ENCODE measurements around the gene GOLM1. TPM values are rescaled to one million over a fixed set of nuclear protein-coding genes. Genes with fewer than 3 reads are reported as not detected.
"Not testable (repeated sequence)": the region's sequence is repeated elsewhere in the genome, so short reads cannot be mapped to it uniquely, and the experiment has no call there.

GOLM1 gene, protein sequence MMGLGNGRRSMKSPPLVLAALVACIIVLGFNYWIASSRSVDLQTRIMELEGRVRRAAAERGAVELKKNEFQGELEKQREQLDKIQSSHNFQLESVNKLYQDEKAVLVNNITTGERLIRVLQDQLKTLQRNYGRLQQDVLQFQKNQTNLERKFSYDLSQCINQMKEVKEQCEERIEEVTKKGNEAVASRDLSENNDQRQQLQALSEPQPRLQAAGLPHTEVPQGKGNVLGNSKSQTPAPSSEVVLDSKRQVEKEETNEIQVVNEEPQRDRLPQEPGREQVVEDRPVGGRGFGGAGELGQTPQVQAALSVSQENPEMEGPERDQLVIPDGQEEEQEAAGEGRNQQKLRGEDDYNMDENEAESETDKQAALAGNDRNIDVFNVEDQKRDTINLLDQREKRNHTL
- total RNA-seq, result 55.0 to 88.8 TPM (median 56.0 TPM) in 3 replicates
- long read RNA-seq, transcript GOLM1-203 (10 exons, 3,046 nt), result major isoform, 185 of 250 reads
- long read RNA-seq, transcript GOLM1-202 (10 exons, 3,022 nt), result minor isoform, 34 of 250 reads
- long read RNA-seq, partial matches to known transcripts, result 4 of 250 reads
- long read RNA-seq, other reads (novel, unspliced or antisense), result 27 of 250 reads

GRCh38 chr9:86098824-86099700, at the start of gene GOLM1:
Gene GOLM1 (minus strand): TSS chr9:86099558. CDS start chr9:86079320, 20,238 bp downstream.
- no peak for DNase-seq (ENCODE audit: low spot score)
- no peaks in the 10 kb centered on the region for H3K9me3 Mint-ChIP-seq (ENCODE audit: low read depth)
- H3K27ac Mint-ChIP-seq (ENCODE audit: unreplicated experiment), result peak within 1 kb of the TSS; percentile 79
- peaks cover 45% of the 10 kb centered on the region for H3K4me1 Mint-ChIP-seq (ENCODE audit: low read depth)
- TF ChIP-seq CTCF (IDR thresholded peaks at IDR 0.05), result peak; percentile 55
- H3K4me3 Mint-ChIP-seq (ENCODE audit: unreplicated experiment), result peak within 1 kb of the TSS; percentile 75
- no peaks in the 10 kb centered on the region for H3K27me3 Mint-ChIP-seq (ENCODE audit: low read depth)
- H3K36me3 Mint-ChIP-seq (ENCODE audit: low read depth), result no peaks in the 10 kb centered on the region

DNA sequence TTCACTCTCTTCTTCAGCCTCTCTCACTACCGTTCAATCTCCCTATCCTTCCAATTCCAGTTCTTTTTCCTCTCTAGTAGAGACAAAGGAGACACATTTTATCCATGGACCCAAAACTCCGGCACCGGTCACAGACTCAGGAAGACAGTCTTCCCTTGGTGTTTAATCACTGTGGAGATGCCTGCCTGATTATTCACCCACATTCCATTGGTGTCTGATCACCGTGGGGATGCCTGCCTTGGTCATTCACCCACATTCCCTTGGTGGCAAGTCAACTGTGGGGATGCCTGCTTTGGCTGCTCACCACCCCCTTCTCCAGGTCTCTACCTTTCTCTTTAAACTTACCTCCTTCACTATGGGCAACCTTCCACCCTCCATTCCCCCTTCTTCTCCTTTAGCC, 47.3 kb upstream of the GOLM1 start:
- not testable (repeated sequence) for H3K4me3 Mint-ChIP-seq (ENCODE audit: unreplicated experiment); H3K27me3 Mint-ChIP-seq (ENCODE audit: low read depth); H3K36me3 Mint-ChIP-seq (ENCODE audit: low read depth); H3K4me1 Mint-ChIP-seq (ENCODE audit: low read depth); DNase-seq (ENCODE audit: low spot score); H3K27ac Mint-ChIP-seq (ENCODE audit: unreplicated experiment)
- peaks cover 14% of the 10 kb centered on the region for H3K9me3 Mint-ChIP-seq (ENCODE audit: low read depth)

DNA sequence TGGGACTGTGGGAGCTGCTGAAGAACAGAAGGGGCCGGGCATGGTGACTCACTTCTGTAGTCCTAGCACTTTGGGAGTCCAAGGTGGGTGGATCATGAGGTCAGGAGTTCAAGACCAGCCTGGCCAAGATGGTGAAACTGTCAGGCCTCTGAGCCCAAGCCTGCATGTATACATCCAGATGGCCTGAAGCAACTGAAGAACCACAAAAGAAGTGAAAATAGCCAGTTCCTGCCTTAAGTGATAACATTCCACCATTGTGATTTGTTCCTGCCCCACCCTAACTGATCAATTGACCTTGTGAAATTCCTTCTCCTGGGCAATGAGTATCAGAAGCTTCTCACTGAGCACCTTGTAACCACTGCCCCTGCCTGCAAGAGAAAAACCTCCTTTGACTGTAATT, 46.6 kb upstream of the GOLM1 start:
- H3K4me1 Mint-ChIP-seq (ENCODE audit: low read depth); DNase-seq (ENCODE audit: low spot score); H3K27ac Mint-ChIP-seq (ENCODE audit: unreplicated experiment); H3K36me3 Mint-ChIP-seq (ENCODE audit: low read depth); H3K27me3 Mint-ChIP-seq (ENCODE audit: low read depth); H3K4me3 Mint-ChIP-seq (ENCODE audit: unreplicated experiment): not testable (repeated sequence)
- peaks cover 14% of the 10 kb centered on the region for H3K9me3 Mint-ChIP-seq (ENCODE audit: low read depth)

- H3K4me1 Mint-ChIP-seq (ENCODE audit: low read depth), result peaks cover 6% of the 10 kb centered on the region
- no peak for TF ChIP-seq CTCF (IDR thresholded peaks at IDR 0.05)
- H3K4me3 Mint-ChIP-seq (ENCODE audit: unreplicated experiment), result no peak overlapping the region
- no peak overlapping the region for H3K27ac Mint-ChIP-seq (ENCODE audit: unreplicated experiment)
- peaks cover 1% of the 10 kb centered on the region for H3K36me3 Mint-ChIP-seq (ENCODE audit: low read depth)
- DNase-seq (ENCODE audit: low spot score), result no peak
- no peaks in the 10 kb centered on the region for H3K27me3 Mint-ChIP-seq (ENCODE audit: low read depth)
- peaks cover 14% of the 10 kb centered on the region for H3K9me3 Mint-ChIP-seq (ENCODE audit: low read depth)
These were observed 43.6 kb upstream of the GOLM1 start for GRCh38 chr9:86142973-86143372.

- Mint-ChIP-seq H3K4me1 (ENCODE audit: low read depth) (peaks cover 4% of the 10 kb centered on the region), H3K36me3 (ENCODE audit: low read depth) (peaks cover 1% of the 10 kb centered on the region), H3K27me3 (ENCODE audit: low read depth) (no peaks in the 10 kb centered on the region), H3K4me3 (ENCODE audit: unreplicated experiment) (no peak overlapping the region), H3K27ac (ENCODE audit: unreplicated experiment) (no peak overlapping the region), H3K9me3 (ENCODE audit: low read depth) (peaks cover 10% of the 10 kb centered on the region)
- no peak for DNase-seq (ENCODE audit: low spot score)
- TF ChIP-seq CTCF (IDR thresholded peaks at IDR 0.05), result no peak
These were observed 42.5 kb upstream of the GOLM1 start for GRCh38 chr9:86141843-86142242.

GRCh38 chr9:86135371-86135770, 36.0 kb upstream of the GOLM1 start:
- H3K4me3 Mint-ChIP-seq (ENCODE audit: unreplicated experiment), result no peak overlapping the region
- H3K27ac Mint-ChIP-seq (ENCODE audit: unreplicated experiment), result no peak overlapping the region
- H3K4me1 Mint-ChIP-seq (ENCODE audit: low read depth), result no peaks in the 10 kb centered on the region
- no peaks in the 10 kb centered on the region for H3K9me3 Mint-ChIP-seq (ENCODE audit: low read depth)
- no peaks in the 10 kb centered on the region for H3K36me3 Mint-ChIP-seq (ENCODE audit: low read depth)
- H3K27me3 Mint-ChIP-seq (ENCODE audit: low read depth), result no peaks in the 10 kb centered on the region
- TF ChIP-seq CTCF (IDR thresholded peaks at IDR 0.05), result no peak
- no peak for DNase-seq (ENCODE audit: low spot score)
